Aortic smooth muscle cell (primary cell): ENCODE results near the gene PMM2. TPM values are rescaled to one million over a fixed set of nuclear protein-coding genes. Genes with fewer than 3 reads are reported as not detected.

Experiments
- total RNA-seq: library from RNA; depleted of rRNA; stranded (reverse); fragments of >200 nt; gene quantifications from 2 replicates; pipeline ENCODE4 v1.2.3, GENCODE V29; 2014

PMM2 gene
- total RNA-seq, result 27.3 and 32.8 TPM in 2 replicates

DNA sequence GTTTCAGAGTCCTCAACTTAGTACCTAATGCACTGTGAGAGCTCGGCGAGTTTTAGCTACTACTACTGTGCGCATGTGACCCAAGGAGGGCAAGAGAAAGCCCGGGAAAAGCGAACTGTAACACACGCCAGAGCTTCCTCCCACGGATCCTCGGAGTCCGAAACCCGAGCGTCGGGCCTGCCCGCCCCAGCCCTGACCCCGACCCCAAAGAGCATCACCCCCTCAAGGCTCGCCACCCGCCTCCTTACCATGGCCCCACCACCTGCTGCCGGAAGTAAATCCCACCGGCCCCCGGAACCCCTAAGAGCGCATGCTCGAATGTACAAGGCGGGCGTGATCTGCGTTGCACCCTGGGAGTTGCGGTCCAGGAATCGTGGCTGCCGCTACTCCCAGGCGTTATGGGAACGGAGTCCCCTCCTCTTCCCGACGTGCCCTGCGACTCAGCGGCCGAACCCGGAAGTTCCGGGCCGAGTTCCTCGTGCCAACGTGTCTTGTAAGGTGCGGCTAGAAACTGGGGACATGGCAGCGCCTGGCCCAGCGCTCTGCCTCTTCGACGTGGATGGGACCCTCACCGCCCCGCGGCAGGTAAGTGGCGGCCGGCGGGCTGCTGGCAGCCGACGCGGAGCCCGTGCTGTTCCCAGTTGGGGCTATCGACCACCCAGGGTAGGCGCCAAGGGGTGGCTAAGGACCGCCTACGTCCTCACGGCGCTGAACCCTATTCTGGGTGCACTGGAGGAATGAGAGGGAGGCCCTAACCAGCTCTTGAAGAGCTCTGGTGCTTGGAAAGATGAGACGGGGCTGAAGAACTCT, at the start of gene PMM2, which contains the start of gene TMEM186:
PMM2 (plus strand) TSS at position 476 of the 810 bp plus-strand sequence; CDS start at position 520, 44 bp downstream.
TMEM186 (minus strand) TSS at position 276 of the 810 bp plus-strand sequence; CDS start at position 251, 25 bp downstream.

DNA sequence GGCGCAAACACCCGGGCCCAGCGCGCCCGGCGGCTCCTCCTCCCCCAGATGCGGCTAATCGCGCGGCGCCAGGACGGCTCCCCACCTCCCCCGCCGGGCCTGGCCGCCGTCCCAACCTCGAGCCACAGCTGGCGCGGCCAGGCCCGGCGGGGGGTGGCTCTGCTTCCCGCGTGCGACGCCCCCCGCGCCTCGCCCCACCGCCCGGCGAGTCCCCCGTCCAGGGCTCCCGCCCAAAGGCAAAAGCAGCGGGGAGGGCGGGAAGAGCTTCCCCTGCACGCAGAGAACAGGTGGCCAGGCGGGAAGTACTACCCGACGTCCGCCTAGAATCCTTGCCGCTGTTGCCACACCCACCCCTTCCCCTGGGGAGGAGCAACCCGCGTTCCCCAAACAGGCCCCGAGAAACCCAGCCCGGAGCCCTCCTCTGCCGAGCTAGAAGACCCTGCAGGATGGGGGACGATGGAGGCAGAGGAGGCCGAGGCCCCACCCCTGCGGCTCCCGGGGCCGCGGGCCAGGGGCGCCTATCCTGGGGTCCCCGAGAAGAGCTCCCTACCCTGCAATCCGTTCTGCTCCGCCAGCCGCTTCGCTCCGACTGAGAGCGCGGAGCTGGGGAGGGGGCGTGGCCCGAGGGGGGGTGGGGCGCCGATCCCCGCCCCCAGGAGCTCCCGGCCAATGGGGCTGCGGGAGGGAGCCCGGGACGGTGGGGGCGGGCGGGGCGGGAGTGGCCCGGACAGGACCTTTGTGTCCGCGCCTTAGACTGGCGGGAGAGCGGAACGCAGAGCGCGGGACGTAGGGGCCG, 71.0 kb downstream of the PMM2 start, which contains the start of gene CARHSP1:
CARHSP1 (minus strand) TSS at position 591 of the 796 bp plus-strand sequence. CDS start 9,678 bp downstream, outside the sequence.

DNA sequence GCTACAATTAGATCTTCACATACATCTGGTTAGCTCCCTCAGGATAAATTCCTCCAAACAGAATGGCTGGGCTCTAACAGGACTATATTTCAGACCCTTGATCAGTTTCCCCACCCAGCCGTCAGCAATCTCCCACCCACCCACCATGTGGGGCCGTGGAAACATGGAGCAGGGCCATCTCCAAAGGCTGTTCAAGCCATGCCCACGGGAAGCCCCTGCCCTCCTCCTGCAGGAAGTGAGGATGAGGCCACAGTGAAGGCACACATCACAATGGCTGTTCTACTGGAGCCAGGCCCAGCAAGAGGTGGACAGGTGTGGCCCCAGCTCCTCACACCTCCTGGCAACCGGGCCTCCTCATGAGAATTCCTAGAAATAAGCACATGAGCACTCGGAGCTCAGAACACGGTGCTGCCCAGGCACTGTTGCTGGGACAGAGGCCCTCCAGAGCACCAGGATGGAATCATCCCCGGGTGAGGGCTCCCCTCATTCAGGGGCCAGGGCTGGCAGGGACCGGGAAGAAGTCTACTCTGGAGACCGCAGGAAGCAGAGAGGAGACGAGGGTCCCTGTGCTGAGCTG, 84.5 kb downstream of the PMM2 start, which contains the start of gene LITAFD:
LITAFD (plus strand) TSS at position 311 of the 577 bp plus-strand sequence. CDS start 2,005 bp downstream, outside the sequence.

Other genes starting within 250 kb of the PMM2 start
- gene TMEM114, start 207.3 kb upstream of the PMM2 start, total RNA-seq, result not detected in 2 replicates
- 19.8 and 25.6 TPM in 2 replicates for gene METTL22, start 176.1 kb upstream of the PMM2 start, total RNA-seq
- 2.6 and 3.4 TPM in 2 replicates for gene ABAT, start 123.2 kb upstream of the PMM2 start, total RNA-seq
- 3.8 and 5.0 TPM in 2 replicates for gene TMEM186, start 200 bp upstream of the PMM2 start, total RNA-seq
- gene CARHSP1, start 71.2 kb downstream of the PMM2 start, total RNA-seq, result 87.0 and 99.0 TPM in 2 replicates
- not detected in 2 replicates for gene LITAFD, start 84.5 kb downstream of the PMM2 start, total RNA-seq
- gene USP7, start 166.1 kb downstream of the PMM2 start, total RNA-seq, result 61.7 and 65.0 TPM in 2 replicates